Astrocyte (in vitro differentiated cells and primary cell): ENCODE measurements around the gene ZDHHC22. TPM values are rescaled to one million over a fixed set of nuclear protein-coding genes. Genes with fewer than 3 reads are reported as not detected.
A peak's percentile ranks its signal among the peaks of the same experiment; 100 is the strongest.

Experiments
- DNase-seq: peaks from one replicate; pipeline ENCODE4 v3.0.0-alpha.2; 2010; ENCODE audit warnings: low read depth
- FAIRE-seq: peaks from 2 replicates; lab custom pipeline; 2011; peaks lifted over from hg19 to GRCh38; lab: Jason Lieb, UNC
- H2AFZ ChIP-seq: 2 replicates; pipeline ENCODE4 v1.6.0; 2012; ENCODE audit warnings: low read depth, low read length, inconsistent platforms
- H3K27ac ChIP-seq: 2 replicates; pipeline ENCODE4 v1.5.1; 2011; ENCODE audit warnings: low read depth, low read length, inconsistent platforms
- H3K27me3 ChIP-seq: 2 replicates; pipeline ENCODE4 v1.6.0; 2011; ENCODE audit warnings: low read length, inconsistent platforms; ENCODE audit not compliant: insufficient read depth
- H3K36me3 ChIP-seq: 2 replicates; pipeline ENCODE4 v1.5.1; 2011; ENCODE audit warnings: low read length, inconsistent platforms; ENCODE audit not compliant: insufficient read depth
- H3K4me1 ChIP-seq: 2 replicates; pipeline ENCODE4 v1.5.1; 2011; ENCODE audit warnings: low read length, inconsistent platforms; ENCODE audit not compliant: insufficient read depth
- H3K4me2 ChIP-seq: 2 replicates; pipeline ENCODE4 v1.6.0; 2012; ENCODE audit warnings: low read length, inconsistent platforms
- H3K4me3 ChIP-seq: 2 replicates; pipeline ENCODE4 v1.5.1; 2011; ENCODE audit warnings: low read depth, mild to moderate bottlenecking, low read length, inconsistent platforms; ENCODE audit not compliant: insufficient read depth
- H3K79me2 ChIP-seq: 2 replicates; pipeline ENCODE4 v1.6.0; 2012; ENCODE audit warnings: mild to moderate bottlenecking, low read length, inconsistent platforms; ENCODE audit not compliant: insufficient read depth
- H3K9ac ChIP-seq: 2 replicates; pipeline ENCODE4 v1.6.0; 2012; ENCODE audit warnings: mild to moderate bottlenecking, low read length, inconsistent platforms
- H3K9me3 ChIP-seq: 2 replicates; pipeline ENCODE4 v1.5.1; 2012; ENCODE audit warnings: low read depth, mild to moderate bottlenecking, low read length, inconsistent platforms; ENCODE audit not compliant: insufficient read depth
- H4K20me1 ChIP-seq: 2 replicates; pipeline ENCODE4 v1.6.0; 2012; ENCODE audit warnings: low read length, inconsistent platforms; ENCODE audit not compliant: insufficient read depth
- H3K27ac Mint-ChIP-seq: one replicate; pipeline ENCODE4 v1.8.0; 2021; ENCODE audit warnings: mild to moderate bottlenecking, mixed read lengths; ENCODE audit not compliant: unreplicated experiment
- H3K27me3 Mint-ChIP-seq: one replicate; pipeline ENCODE4 v1.8.0; 2021; ENCODE audit warnings: low read depth, mixed read lengths; ENCODE audit not compliant: unreplicated experiment
- H3K36me3 Mint-ChIP-seq: one replicate; pipeline ENCODE4 v1.8.0; 2021; ENCODE audit warnings: low read depth, mixed read lengths; ENCODE audit not compliant: unreplicated experiment
- H3K4me1 Mint-ChIP-seq: one replicate; pipeline ENCODE4 v1.8.0; 2021; ENCODE audit warnings: low read depth, mixed read lengths; ENCODE audit not compliant: unreplicated experiment
- H3K4me3 Mint-ChIP-seq: one replicate; pipeline ENCODE4 v1.8.0; 2021; ENCODE audit warnings: mild to moderate bottlenecking, moderate library complexity, mixed read lengths; ENCODE audit not compliant: unreplicated experiment
- H3K9me3 Mint-ChIP-seq: one replicate; pipeline ENCODE4 v1.8.0; 2021; ENCODE audit warnings: mild to moderate bottlenecking, mixed read lengths; ENCODE audit not compliant: unreplicated experiment
- CTCF ChIP-seq: IDR thresholded peaks from 2 replicates; pipeline ENCODE4 v1.5.1; 2011; ENCODE audit warnings: low read depth, mild to moderate bottlenecking, inconsistent platforms, low read length, moderate library complexity; ENCODE audit not compliant: insufficient read depth
- EZH2 ChIP-seq: IDR thresholded peaks from 2 replicates; pipeline ENCODE4 v1.6.1; 2012; ENCODE audit warnings: mild to moderate bottlenecking, low read length, inconsistent platforms; ENCODE audit not compliant: insufficient read depth
- total RNA-seq: library from RNA; stranded (reverse); gene quantifications from 2 replicates; pipeline ENCODE4 v1.2.1, GENCODE V29; 2021

ZDHHC22 gene
- total RNA-seq, 1 donor from 2014 or later = 0.52 TPM

- no peak for DNase-seq
- Histone ChIP-seq H3K9ac (peak overlapping the region; percentile 33), H2AFZ (peak overlapping the region; percentile 72), H3K9me3 (no peaks in the 10 kb centered on the region), H3K27ac (no peak overlapping the region), H3K79me2 (no peaks in the 10 kb centered on the region), H3K36me3 (no peaks in the 10 kb centered on the region), H3K4me2 (peak overlapping the region; percentile 91), H3K27me3 (peaks cover 22% of the 10 kb centered on the region), H4K20me1 (peaks cover 6% of the 10 kb centered on the region), H3K4me1 (peaks cover 10% of the 10 kb centered on the region), H3K4me3 (peak overlapping the region; percentile 47)
- Mint-ChIP-seq H3K27ac (no peak overlapping the region), H3K36me3 (peaks cover 16% of the 10 kb centered on the region), H3K9me3 (peaks cover 3% of the 10 kb centered on the region), H3K4me3 (no peak overlapping the region), H3K27me3 (peaks cover 37% of the 10 kb centered on the region), H3K4me1 (peaks cover 9% of the 10 kb centered on the region)
- no peak for TF ChIP-seq EZH2
- peak; percentile 24 for TF ChIP-seq CTCF
- no peak for FAIRE-seq
These were observed 17.0 kb downstream of the ZDHHC22 start for GRCh38 chr14:77124345-77125280.

GRCh38 chr14:77123381-77124325, 17.9 kb downstream of the ZDHHC22 start:
- no peak overlapping the region for H3K4me2 ChIP-seq

More at GRCh38 chr14:77123381-77124325, 17.9 kb downstream of the ZDHHC22 start:
- FAIRE-seq (no peak), DNase-seq (no peak)
- no peak for TF ChIP-seq CTCF
- no peak for TF ChIP-seq EZH2
- Mint-ChIP-seq H3K36me3 (peaks cover 12% of the 10 kb centered on the region), H3K9me3 (no peaks in the 10 kb centered on the region), H3K4me1 (peaks cover 9% of the 10 kb centered on the region), H3K27ac (no peak overlapping the region), H3K4me3 (no peak overlapping the region), H3K27me3 (peaks cover 31% of the 10 kb centered on the region)
- no peak overlapping the region for H2AFZ ChIP-seq
- H3K36me3 ChIP-seq = no peaks in the 10 kb centered on the region
- no peak overlapping the region for H3K27ac ChIP-seq
- H3K79me2 ChIP-seq = no peaks in the 10 kb centered on the region
- H4K20me1 ChIP-seq = peaks cover 6% of the 10 kb centered on the region
- no peak overlapping the region for H3K4me3 ChIP-seq
- H3K9me3 ChIP-seq = no peaks in the 10 kb centered on the region
- H3K4me1 ChIP-seq = peaks cover 7% of the 10 kb centered on the region
- no peak overlapping the region for H3K9ac ChIP-seq
- peaks cover 22% of the 10 kb centered on the region for H3K27me3 ChIP-seq
